IMR-90 (cell line): ENCODE results near the gene CYYR1.

Experiments used
- CEBPB ChIP-seq: IDR thresholded peaks from 2 replicates; pipeline ENCODE4 v1.6.1; 2012; ENCODE audit warnings: low read depth, low read length, improper control_type of control experiment
- CTCF ChIP-seq: conservative IDR thresholded peaks from 2 replicates; pipeline ENCODE4 v1.5.1; 2012; ENCODE audit warnings: mild to moderate bottlenecking, low read depth, low read length, improper control_type of control experiment
- MAFK ChIP-seq: IDR thresholded peaks from 2 replicates; pipeline ENCODE4 v1.6.1; 2012; ENCODE audit warnings: low read depth, low read length, improper control_type of control experiment
- POLR2A ChIP-seq: IDR thresholded peaks from 2 replicates; pipeline ENCODE4 v1.6.1; 2012; ENCODE audit warnings: mild to moderate bottlenecking, low read depth, low read length
- RAD21 ChIP-seq: IDR thresholded peaks from 2 replicates; pipeline ENCODE4 v1.6.1; 2012; ENCODE audit warnings: low read length, improper control_type of control experiment
- SMC3 ChIP-seq: fragments of 150-350 bp; IDR thresholded peaks from 2 replicates; pipeline ENCODE4 v1.6.1; 2016; ENCODE audit warnings: low read depth, mild to moderate bottlenecking, antibody characterized with exemption, low read length, moderate library complexity

GRCh38 chr21:26495283-26495849 lies 77.7 kb downstream of the CYYR1 start:
- TF ChIP-seq MAFK: no peak
- TF ChIP-seq CTCF: no peak
- no peak for TF ChIP-seq CEBPB
- no peak for TF ChIP-seq RAD21
- TF ChIP-seq SMC3: no peak
- TF ChIP-seq POLR2A: no peak
